GM21390 (cell line): Measurements from ENCODE around the gene KCNH6.

Experiments
- ATAC-seq: cut with Tn5 transposase; IDR thresholded peaks from one replicate; pipeline ENCODE4 v1.9.1; 2021; ENCODE audit not compliant: unreplicated experiment

KCNH6 gene

GRCh38 chr17:63487014-63487339 is 36.2 kb upstream of the KCNH6 start:
- ATAC-seq = no peak

GRCh38 chr17:63488851-63489250 is 34.3 kb upstream of the KCNH6 start:
- ATAC-seq = no peak

- no peak for ATAC-seq
Measured at GRCh38 chr17:63489291-63489690, 33.9 kb upstream of the KCNH6 start.

- ATAC-seq = no peak
Measured at GRCh38 chr17:63490329-63490728, 32.8 kb upstream of the KCNH6 start.

GRCh38 chr17:63490858-63491400 is 32.2 kb upstream of the KCNH6 start:
- no peak for ATAC-seq

- no peak for ATAC-seq
Measured at GRCh38 chr17:63491413-63491812, 31.7 kb upstream of the KCNH6 start.

GRCh38 chr17:63491977-63492618 is 31.1 kb upstream of the KCNH6 start:
- no peak for ATAC-seq

- no peak for ATAC-seq
Measured at GRCh38 chr17:63492940-63493339, 30.2 kb upstream of the KCNH6 start.

- ATAC-seq = no peak
Measured at GRCh38 chr17:63493411-63493810, 29.7 kb upstream of the KCNH6 start.

GRCh38 chr17:63494300-63494928 is 28.7 kb upstream of the KCNH6 start:
- no peak for ATAC-seq

GRCh38 chr17:63495491-63495890 is 27.7 kb upstream of the KCNH6 start:
- ATAC-seq = no peak

GRCh38 chr17:63496177-63496576 is 27.0 kb upstream of the KCNH6 start:
- no peak for ATAC-seq

- ATAC-seq = no peak
Measured at GRCh38 chr17:63496663-63497400, 26.3 kb upstream of the KCNH6 start.

GRCh38 chr17:63497708-63498483 is 25.3 kb upstream of the KCNH6 start:
- no peak for ATAC-seq

GRCh38 chr17:63498626-63499195 is 24.4 kb upstream of the KCNH6 start:
- no peak for ATAC-seq

GRCh38 chr17:63500543-63501390 is 22.4 kb upstream of the KCNH6 start:
- ATAC-seq = no peak

GRCh38 chr17:63503341-63503705 is 19.8 kb upstream of the KCNH6 start:
- no peak for ATAC-seq

- no peak for ATAC-seq
Measured at GRCh38 chr17:63504261-63504660, 18.9 kb upstream of the KCNH6 start.

- no peak for ATAC-seq
Measured at GRCh38 chr17:63505341-63505740, 17.8 kb upstream of the KCNH6 start.

- no peak for ATAC-seq
Measured at GRCh38 chr17:63506627-63507026, 16.5 kb upstream of the KCNH6 start.
